ENCODE data around the gene TSHZ2.

TSHZ2 gene

GRCh38 chr20:53329781-53330180, 357.6 kb downstream of the TSHZ2 start:
- no peak for DNase-seq

GRCh38 chr20:53330601-53331140, 358.5 kb downstream of the TSHZ2 start:
- no peak for DNase-seq

GRCh38 chr20:53331151-53331973, 359.2 kb downstream of the TSHZ2 start:
- DNase-seq, result no peak

GRCh38 chr20:53332022-53332837, 360.1 kb downstream of the TSHZ2 start:
- no peak for DNase-seq

GRCh38 chr20:53334861-53335260, 362.7 kb downstream of the TSHZ2 start:
- DNase-seq, result no peak

GRCh38 chr20:53335555-53335954, 363.4 kb downstream of the TSHZ2 start:
- no peak for DNase-seq

- DNase-seq, result no peak
Observed at GRCh38 chr20:53336892-53337291, 364.7 kb downstream of the TSHZ2 start.

- DNase-seq, result no peak
Observed at GRCh38 chr20:53337390-53338101, 365.4 kb downstream of the TSHZ2 start.

GRCh38 chr20:53338716-53339115, 366.6 kb downstream of the TSHZ2 start:
- no peak for DNase-seq

- DNase-seq, result no peak
Observed at GRCh38 chr20:53342429-53342828, 370.3 kb downstream of the TSHZ2 start.

GRCh38 chr20:53343448-53343847, 371.3 kb downstream of the TSHZ2 start:
- DNase-seq, result no peak

GRCh38 chr20:53344891-53345290, 372.7 kb downstream of the TSHZ2 start:
- DNase-seq, result no peak

- no peak for DNase-seq
Observed at GRCh38 chr20:53345536-53346334, 373.6 kb downstream of the TSHZ2 start.

- no peak for DNase-seq
Observed at GRCh38 chr20:53346335-53346648, 374.1 kb downstream of the TSHZ2 start.

GRCh38 chr20:53349730-53350129, 377.6 kb downstream of the TSHZ2 start:
- DNase-seq, result no peak

GRCh38 chr20:53352727-53353440, 380.7 kb downstream of the TSHZ2 start:
- no peak for DNase-seq

GRCh38 chr20:53354314-53354713, 382.2 kb downstream of the TSHZ2 start:
- DNase-seq, result no peak

GRCh38 chr20:53355790-53356189, 383.6 kb downstream of the TSHZ2 start:
- DNase-seq, result no peak

GRCh38 chr20:53359425-53359824, 387.3 kb downstream of the TSHZ2 start:
- DNase-seq, result no peak

- DNase-seq, result no peak
Observed at GRCh38 chr20:53360852-53361251, 388.7 kb downstream of the TSHZ2 start.

- no peak for DNase-seq
Observed at GRCh38 chr20:53362736-53363135, 390.6 kb downstream of the TSHZ2 start.

GRCh38 chr20:53364646-53365045, 392.5 kb downstream of the TSHZ2 start:
- no peak for DNase-seq
